Glomerular visceral epithelial cell (primary cell): ENCODE data around the gene PRRG3.

ENCODE experiments used
- DNase-seq: peaks from one replicate; pipeline ENCODE4 v3.0.0-alpha.2; 2016; ENCODE audit errors: extremely low spot score

PRRG3 gene

DNA sequence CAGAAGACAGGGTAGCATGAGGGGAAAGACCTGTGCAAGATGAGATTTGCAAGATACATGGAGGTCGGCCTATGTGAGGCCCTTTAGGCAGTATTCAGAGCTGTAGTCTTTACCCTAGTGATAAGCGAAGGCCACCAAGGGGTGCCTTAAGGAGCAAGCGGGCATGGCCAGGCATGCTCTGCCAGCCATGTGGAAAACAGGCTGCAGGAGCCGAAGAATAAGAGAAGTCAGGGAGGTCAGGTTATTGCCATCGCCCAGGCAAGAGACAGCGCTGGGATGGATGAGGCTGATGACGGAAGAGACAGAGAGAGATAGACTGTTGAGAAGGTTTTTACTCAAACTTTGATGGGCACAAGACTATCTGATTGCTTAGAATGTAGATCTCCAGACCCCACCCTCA is 13.6 kb downstream of the PRRG3 start:
- DNase-seq: no peak

DNA sequence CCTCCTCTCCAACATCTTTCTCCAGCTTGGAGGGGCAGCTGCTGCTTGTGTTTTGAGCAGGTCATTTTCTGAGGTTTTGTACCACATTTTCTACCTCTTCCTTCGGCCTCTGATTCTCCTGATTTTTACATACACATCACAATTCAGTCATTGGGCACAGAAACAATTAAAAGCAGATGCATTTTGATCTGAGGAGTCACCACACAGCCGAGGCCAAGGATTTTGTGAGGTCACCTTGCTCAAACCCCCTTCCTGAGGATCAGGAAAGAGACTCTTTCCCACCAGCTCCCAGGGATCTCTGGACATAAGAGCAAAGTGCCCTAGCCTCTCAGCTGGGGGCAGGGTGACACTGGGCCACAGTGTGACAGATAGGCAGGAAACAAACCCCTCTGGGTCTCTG is 15.2 kb downstream of the PRRG3 start:
- no peak for DNase-seq

DNA sequence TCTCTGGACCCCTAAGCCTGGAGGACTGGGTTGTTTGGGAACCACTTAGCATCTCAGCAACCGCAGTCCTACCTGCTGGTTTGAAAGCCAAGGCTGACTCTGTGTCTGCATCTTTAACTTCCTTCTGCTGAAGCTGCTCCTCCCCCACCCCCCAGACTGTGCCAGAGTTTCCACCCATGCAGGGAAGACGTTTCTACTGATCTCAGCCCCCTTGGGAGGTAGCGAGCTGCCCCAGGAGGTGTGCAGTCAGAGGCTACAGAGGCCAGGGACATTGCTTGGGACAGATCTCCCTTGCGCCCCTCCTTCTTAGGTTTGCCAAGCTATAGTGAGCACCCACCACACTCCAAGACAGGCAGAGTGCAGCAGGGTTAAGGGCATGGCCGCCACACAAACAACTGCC is 15.9 kb downstream of the PRRG3 start:
- DNase-seq: no peak

DNA sequence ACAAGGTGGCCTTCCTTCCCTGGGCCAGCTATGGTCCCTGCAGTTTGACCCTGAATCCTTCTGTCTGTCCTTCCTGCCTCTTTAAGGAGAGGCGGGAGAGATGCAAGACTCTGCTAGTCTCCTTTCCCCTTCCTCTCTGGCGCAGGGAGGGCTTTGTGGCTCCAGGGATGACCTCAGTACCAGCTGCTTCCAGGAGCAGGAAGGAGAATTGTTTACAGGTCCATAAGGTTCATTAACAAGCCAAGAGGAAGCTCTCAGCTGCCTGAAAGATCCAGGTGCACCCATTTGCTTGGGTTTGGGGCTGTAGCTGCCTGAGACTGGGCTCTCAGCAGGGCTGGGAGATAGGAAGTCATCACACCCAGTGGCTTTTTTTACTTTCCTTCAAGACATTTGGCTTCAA is 16.5 kb downstream of the PRRG3 start:
- no peak for DNase-seq

DNA sequence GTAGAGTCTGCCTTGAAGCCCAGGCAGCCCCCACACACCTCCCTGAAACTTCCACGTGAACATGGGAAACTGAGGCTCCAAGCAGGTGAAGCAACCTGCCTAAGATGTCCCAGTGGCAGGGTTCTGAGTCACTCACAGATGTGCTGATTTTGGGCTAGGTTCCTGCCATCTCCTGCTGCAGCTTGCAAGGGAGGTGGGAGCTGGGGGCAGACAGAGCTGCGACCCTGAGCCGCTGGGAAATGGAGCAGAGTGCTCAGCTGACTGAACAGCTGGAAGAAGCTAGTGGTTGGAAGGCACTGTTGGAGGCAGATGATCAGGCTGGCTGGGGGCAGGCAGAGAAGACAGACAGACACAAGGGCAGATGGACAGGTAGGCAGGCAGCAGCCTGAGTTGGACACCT is 17.0 kb downstream of the PRRG3 start:
- no peak for DNase-seq

DNA sequence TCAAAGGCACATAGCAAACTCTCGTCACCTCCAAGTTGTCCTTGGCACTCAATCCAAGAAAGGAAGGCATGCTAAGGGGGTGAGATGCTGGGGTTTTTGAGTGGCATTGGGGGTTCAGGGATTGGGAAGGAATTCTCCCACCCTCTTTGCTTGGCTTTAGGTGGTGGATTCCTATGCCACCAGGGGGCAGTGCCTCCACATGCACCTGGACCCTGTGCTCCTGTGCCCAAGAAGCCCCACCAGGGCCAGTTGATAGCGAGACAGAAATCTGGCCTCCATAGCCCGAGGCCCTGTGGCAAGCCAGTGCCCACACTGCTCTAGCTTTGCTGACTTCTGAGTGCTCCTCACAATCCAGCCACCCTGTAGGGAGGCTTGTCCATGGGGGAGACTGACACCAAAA is 18.6 kb downstream of the PRRG3 start:
- no peak for DNase-seq

DNA sequence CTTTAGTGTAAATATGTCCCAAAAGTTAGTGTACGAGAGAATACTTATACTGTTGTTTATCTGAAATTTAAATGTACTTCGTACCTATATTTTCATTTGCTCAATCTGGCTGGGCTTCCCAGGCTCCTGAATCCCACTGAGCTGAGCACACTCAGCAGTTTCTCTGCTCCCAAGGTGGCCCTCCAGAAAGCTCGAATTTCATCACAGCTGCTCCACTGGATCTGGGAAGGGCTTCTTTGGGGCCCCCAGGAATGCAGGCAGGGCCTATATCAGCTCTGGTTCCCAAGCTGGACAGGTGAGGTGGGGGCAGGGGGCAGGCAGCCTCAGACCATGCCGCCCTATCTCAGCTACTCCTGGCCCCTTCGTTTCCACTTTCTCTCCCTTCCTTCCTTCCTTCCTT is 19.1 kb downstream of the PRRG3 start:
- no peak for DNase-seq

DNA sequence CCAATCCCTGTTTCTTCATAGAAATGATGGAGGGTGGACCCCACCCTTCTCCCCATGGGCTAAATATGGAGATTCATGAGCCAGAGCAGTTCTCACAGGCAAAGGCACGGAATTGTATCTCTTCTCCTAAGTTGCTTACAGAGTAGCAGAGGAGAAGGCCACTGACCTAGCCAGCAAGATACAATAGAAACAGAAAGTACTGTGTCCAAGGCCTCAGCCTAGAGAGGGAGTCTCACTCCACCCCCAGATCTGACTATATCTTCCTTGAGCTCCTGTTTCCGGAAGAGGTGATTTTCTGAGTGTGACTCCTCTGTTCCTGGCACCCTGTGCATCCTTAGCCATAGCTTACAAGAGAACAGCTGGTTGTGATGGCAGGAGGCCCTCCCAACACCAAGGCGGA is 20.5 kb downstream of the PRRG3 start, which contains the start of gene FATE1:
FATE1 (plus strand) TSS at position 284 of the 400 bp plus-strand sequence; CDS start at position 369, 85 bp downstream.
- DNase-seq: no peak

DNA sequence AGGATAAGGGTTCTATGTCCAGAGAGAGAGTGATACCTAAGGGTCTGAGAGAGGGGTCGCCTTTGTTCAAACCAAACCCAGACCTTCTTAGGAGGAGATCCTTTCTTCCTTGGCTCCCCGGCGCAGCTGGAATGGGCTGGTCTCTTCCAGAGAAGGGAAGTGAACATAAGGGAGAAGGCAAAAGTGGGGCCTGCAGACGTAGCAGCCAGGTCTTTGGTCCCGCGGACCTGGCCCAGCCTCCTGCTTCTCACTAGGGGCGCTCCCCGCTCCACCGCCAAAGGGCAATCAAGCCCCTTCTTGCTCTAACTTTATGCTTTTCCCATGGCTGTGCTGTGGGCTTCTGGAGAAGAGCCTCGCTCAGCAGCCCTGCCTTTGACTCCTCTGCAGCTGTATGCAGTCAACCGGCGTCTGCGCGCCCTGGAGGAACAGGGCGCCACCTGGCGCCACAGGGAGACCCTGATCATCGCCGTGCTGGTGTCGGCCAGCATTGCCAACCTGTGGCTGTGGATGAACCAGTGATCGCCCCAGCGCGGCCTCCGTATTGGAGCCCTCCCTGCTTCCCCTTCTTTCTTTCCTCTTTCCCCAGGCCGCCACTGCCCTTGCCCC is 27.1 kb downstream of the PRRG3 start:
- no peak for DNase-seq

DNA sequence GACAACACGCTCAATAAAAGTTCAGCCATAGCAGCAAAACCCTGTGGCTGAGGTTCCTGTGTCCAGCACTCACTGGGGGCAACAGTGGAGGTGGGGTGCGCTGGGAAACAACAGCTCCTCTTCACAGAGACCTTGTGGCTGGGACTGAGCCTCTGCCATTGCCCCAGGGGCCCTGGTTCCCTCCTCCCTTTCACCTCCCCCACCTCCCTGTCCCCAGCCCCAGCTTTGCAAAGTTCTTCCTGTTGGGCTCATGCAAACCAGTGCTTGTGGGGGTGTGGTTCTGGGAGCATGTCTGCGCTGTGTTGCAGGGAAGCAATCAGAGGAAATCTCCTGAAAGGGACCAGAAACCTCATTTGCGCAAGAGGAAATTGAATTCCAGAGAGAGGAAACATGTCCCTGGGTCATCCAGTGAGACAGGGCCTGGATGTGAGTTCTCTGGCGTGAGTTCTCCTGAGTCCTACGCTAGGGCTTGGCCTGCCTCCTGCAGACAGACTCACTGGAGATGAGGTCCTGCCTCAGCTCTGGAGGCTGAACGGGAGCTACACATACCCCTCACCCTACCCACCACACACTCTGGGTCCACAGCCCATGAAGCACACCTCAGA is 28.0 kb downstream of the PRRG3 start:
- no peak for DNase-seq

DNA sequence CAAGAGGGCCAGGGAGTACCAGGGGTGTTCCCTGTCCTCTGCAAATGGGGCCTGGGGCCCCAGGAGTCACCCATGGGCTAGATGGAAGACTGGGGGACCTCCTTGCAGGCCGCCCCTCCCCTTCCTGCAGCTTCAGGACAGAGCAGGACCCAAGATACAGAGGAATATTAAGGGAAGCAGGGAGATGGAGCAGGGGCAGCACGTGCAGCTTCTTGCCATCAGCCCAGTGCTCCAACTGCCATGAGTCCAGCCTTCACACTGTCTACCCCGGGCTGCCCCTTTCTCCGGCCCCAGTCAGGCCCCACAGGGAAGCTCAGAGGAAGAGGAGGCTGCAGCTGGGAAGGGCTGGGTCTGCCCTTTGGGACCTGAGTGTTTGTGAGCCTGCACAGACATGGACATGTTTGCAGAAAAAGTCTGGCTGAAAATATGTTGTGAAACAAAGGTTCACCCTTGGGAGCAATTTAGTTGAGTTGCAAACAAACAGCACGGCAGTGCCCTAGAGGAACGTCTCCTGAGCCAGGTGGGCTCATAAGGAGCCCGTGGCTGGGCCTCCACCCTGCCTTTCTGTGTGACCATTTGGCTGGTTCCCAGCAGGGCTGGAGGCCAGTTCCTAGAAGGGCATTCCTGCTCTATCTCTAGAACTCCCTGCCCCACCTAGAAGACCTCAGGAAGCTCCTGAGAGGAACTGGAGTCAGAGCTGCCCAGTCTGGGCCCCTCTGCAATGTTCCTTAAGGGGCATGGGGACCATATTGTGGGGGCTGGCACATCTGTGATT is 29.5 kb downstream of the PRRG3 start:
- no peak for DNase-seq

DNA sequence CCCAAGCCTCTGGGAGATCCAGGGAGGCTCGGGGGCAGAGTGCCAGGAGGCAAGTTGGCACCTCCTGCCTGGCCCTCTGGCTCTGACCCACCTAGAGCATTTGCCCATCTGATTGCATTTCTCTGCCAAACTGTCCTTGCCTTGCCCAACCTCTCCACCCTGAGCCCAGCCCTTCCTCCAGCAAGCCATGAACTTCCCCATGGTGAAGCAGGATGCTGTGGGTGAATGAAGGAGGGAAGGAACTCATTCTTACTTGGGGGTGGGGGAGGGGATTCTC is 30.0 kb downstream of the PRRG3 start:
- no peak for DNase-seq

DNA sequence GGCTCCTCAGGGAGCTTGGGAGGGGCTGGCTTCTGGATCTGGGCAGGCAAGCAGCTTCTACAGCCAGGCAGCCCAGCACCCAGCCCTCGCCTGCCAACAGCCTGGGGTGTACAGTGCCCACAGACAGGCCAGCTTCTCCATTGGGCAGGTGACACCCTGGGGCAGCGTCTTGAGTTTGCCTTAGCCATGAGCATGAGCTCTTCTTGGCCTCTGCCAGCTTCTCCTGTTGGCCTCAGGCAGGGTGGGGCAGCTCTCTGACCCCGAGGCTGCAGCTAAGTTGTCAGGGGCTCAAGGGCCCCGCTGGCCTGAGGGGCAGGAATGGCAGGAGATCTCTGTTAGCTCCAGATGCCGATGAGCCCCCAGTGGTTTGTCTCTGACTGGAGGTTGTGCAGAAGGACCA is 31.5 kb downstream of the PRRG3 start:
- DNase-seq: no peak

DNA sequence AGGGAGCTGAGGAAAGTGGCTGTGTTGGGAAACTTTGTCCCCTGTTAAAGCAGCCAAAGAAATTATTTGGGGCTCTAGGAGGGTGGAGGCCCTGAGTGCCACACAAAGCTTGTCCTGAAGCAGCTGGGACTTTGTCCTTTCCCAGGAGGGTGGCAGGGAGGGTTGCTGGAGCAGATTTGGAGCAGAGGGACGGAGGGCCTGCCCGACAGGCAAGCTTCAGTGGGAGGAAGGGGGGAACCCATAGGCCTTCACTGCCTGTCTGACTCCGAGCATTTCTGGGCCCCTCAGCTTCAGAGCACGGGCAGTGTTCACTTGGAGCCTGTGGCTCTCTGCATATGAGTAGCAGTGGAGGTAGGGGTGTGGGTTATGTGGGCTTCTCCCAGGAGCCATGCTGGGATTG is 32.1 kb downstream of the PRRG3 start:
- no peak for DNase-seq

DNA sequence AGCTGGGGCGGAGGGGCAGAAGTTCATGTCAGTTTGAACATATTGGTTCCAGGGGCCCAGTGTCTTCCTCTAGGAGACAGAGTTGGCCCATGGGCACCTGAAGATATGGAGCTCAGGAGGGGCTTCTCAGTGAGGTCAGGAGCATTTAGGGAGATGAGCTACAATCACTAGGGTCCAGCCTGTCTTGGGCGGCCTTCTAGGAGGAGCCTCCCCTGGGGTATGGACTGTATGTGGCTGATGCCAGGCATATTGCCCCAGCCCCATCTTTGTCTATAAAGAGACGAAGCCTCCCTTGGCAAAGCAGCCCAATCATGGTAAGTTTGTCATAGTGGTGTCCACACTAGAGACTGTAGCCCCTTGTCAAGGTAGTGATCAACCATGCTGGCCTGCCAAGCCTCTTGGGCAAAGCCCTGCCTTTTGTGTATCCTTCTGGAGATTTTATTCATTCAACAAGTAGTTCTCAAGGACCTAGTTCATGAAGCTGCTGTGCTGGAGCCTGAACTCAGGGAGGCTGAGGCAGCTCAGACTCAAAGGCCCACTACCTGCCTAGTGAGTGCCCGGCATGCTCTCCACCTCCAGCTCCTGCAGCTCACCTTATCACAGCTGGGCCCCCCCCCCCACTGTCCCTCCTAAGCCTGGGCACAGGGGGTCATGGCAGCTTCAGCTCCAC is 33.9 kb downstream of the PRRG3 start:
- no peak for DNase-seq

DNA sequence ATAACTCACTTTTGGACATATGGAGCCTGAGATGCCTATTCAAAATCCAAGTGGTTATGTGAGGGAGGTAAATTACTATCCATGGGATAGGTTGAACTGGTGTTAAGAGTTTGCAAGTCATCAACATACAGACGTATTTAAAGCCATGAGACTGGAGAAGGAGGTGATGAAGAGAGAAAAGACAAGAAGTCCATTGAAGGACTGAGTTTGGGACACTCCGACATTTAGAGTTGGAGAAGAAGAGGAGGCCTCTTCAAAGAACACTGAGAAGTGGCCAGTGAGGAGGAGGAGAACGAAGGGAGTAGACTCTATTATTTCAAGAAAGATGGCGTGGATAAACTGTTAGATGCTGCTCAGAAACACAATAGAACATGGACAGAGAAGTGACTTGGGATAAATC is 39.2 kb downstream of the PRRG3 start, which contains the start of gene CNGA2:
CNGA2 (plus strand) TSS at position 301 of the 400 bp plus-strand sequence. CDS start 3,738 bp downstream, outside the sequence.
- no peak for DNase-seq

DNA sequence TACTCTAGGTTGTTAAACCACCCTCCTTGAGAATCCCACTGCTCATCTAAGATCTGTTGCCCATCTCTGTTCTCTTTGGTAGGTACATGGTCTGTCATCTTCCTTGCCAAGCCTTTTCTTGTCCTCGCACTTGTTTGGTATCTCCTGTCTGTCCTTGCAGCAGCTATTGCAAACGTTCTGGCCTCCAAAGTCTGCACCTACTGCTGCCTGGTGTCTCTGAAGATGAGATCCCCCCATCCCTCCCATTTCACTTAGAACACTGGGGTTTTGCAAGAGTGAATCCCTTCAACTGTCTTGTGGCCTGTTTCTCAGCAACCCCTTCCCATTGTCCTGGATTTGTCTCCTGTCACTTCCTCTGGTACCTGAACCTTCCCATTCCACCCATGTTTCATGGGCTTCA is 40.0 kb downstream of the PRRG3 start:
- no peak for DNase-seq

DNA sequence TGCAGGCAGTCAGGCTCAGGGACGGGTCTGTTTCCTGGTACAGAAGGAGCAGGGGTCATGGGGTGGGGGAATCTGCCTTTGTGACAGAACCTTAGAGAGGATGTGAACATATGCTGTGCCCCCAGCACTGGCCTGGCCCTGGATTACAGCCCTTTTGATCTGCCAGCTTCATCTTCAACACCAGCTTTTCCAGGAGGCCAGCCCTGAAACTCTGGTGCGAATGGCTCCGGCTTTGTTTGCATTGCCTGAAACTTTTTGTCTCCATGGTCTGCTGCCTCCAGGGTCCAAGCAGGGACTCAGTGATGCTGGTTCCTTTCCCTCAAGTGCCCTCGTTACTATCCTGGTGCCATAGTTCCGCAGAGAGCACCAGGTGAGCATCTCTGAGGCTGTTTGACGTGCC is 41.4 kb downstream of the PRRG3 start:
- DNase-seq: no peak

DNA sequence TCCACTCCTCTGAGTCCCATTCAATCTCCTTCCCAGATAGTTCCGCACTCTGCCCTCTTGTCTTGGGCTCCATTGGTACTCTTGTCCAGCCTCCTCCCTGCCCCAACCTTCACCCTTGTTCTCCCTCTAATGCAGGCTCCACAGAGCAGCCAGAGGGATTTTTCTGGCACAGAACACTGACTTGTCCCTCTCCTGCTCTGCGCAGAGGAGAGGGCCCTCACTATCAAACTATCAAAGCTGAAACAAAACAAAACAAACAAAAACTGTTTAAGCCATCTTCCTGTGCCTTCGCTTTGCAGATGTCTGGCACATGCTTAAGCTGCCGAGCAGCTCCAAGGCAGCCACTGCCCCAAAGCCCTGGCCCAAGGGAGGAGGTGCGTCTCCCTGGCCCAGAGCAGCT is 42.2 kb downstream of the PRRG3 start:
- no peak for DNase-seq

DNA sequence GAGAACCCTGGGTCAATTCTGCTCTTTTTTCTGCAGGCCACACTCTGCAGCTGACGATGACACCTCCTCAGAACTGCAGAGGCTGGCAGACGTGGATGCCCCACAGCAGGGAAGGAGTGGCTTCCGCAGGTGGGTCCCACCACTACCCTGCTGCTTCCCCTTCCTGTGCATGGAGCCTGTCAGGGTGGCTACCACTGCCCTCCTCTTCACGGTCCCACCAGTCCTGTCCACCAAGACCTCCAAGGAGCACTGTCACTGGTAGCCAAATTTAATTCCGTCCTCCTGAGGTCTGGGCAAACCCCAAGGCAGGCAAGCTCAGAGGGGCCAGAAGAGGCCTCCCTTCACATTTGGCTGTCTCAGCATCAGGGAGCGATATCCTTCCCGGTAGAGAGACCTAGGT is 43.5 kb downstream of the PRRG3 start:
- DNase-seq: no peak

DNA sequence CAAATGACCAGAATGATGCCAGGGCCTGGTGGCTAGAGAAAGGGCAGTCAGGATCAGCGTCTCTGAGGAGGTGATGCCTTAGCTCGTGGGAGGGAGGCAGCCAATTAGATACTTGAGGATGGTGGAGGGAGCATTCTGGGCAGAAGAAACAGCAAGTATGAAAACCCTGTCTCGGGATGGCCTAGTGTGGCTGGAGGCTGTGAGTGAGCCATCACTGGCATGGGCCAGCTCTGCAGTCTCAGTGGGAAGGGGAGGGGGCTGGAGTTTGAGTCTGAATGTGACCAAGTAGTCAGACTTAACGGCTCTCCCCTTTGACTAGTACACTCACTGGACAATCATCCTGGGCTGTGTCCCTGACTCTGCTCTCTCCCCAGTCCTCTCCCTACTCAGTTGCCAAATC is 46.3 kb downstream of the PRRG3 start:
- no peak for DNase-seq

DNA sequence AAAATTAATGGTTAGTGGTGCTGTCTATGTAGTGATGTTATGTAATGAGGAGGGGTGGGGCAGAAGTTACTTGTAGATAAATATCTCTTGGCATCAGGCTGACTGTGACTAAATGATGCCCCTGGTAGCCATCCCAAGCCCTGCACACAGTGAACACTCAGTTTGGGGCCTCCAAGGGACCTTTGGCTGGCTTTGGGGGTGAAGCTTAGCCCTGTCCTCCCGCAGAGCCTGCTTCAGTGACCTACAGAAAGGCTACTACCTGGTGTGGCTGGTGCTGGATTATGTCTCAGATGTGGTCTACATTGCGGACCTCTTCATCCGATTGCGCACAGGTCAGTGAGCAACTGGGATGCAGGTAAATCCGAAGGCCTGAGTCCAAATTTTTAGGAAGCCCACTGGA is 47.1 kb downstream of the PRRG3 start:
- DNase-seq: no peak
